Osteocyte (in vitro differentiated cells): ENCODE results near the gene SCGB1A1. TPM values are rescaled to one million over a fixed set of nuclear protein-coding genes. Genes with fewer than 3 reads are reported as not detected.

Experiments
- DNase-seq: peaks from one replicate; pipeline ENCODE4 v3.0.0; 2021; ENCODE audit warnings: mixed read lengths; ENCODE audit not compliant: unreplicated experiment; ENCODE audit errors: extremely low spot score
- H3K27ac Mint-ChIP-seq: one replicate; pipeline ENCODE4 v1.8.0; 2021; ENCODE audit warnings: mild to moderate bottlenecking, mixed read lengths; ENCODE audit not compliant: unreplicated experiment
- H3K27me3 Mint-ChIP-seq: one replicate; pipeline ENCODE4 v1.8.0; 2021; ENCODE audit warnings: mixed read lengths; ENCODE audit not compliant: unreplicated experiment
- H3K36me3 Mint-ChIP-seq: one replicate; pipeline ENCODE4 v1.8.0; 2021; ENCODE audit warnings: mixed read lengths; ENCODE audit not compliant: unreplicated experiment
- H3K4me1 Mint-ChIP-seq: one replicate; pipeline ENCODE4 v1.8.0; 2021; ENCODE audit warnings: mixed read lengths; ENCODE audit not compliant: unreplicated experiment
- H3K4me3 Mint-ChIP-seq: one replicate; pipeline ENCODE4 v1.8.0; 2021; ENCODE audit warnings: mild to moderate bottlenecking, moderate library complexity, mixed read lengths; ENCODE audit not compliant: unreplicated experiment
- H3K9me3 Mint-ChIP-seq: one replicate; pipeline ENCODE4 v1.8.0; 2021; ENCODE audit warnings: mixed read lengths; ENCODE audit not compliant: unreplicated experiment
- CTCF ChIP-seq: fragments of 200-600 bp; sonication (generic); IDR thresholded peaks from 2 replicates; pipeline ENCODE4 v1.5.0; 2021; ENCODE audit warnings: antibody characterized with exemption, mild to moderate bottlenecking, moderate library complexity
- total RNA-seq: library from RNA; stranded (reverse); gene quantifications from 2 replicates; pipeline ENCODE4 v1.2.1, GENCODE V29; 2021

The SCGB1A1 gene
- total RNA-seq, 1 donor from 2014 or later = not detected

- no peak overlapping the region for H3K4me3 Mint-ChIP-seq
- peaks cover 20% of the 10 kb centered on the region for H3K4me1 Mint-ChIP-seq
- H3K27ac Mint-ChIP-seq = peak overlapping the region; percentile 45
- H3K9me3 Mint-ChIP-seq = no peaks in the 10 kb centered on the region
- DNase-seq = no peak
- TF ChIP-seq CTCF = no peak
- no peaks in the 10 kb centered on the region for H3K36me3 Mint-ChIP-seq
- no peaks in the 10 kb centered on the region for H3K27me3 Mint-ChIP-seq
Measured at GRCh38 chr11:62461740-62462507, 43.1 kb downstream of the SCGB1A1 start.

GRCh38 chr11:62462508-62462892 lies 43.7 kb downstream of the SCGB1A1 start:
- no peak for TF ChIP-seq CTCF
- Mint-ChIP-seq H3K27me3 (no peaks in the 10 kb centered on the region), H3K4me3 (no peak overlapping the region)

GRCh38 chr11:62463121-62463542 lies 44.3 kb downstream of the SCGB1A1 start:
- Mint-ChIP-seq H3K4me1 (peaks cover 20% of the 10 kb centered on the region), H3K27me3 (no peaks in the 10 kb centered on the region), H3K9me3 (no peaks in the 10 kb centered on the region), H3K4me3 (no peak overlapping the region), H3K36me3 (no peaks in the 10 kb centered on the region), H3K27ac (no peak overlapping the region)
- DNase-seq = no peak
- TF ChIP-seq CTCF = no peak

More at GRCh38 chr11:62462508-62462892, 43.7 kb downstream of the SCGB1A1 start:
- Mint-ChIP-seq H3K9me3 (no peaks in the 10 kb centered on the region), H3K4me1 (peaks cover 20% of the 10 kb centered on the region), H3K27ac (no peak overlapping the region), H3K36me3 (no peaks in the 10 kb centered on the region)
- no peak for DNase-seq

- Mint-ChIP-seq H3K36me3 (no peaks in the 10 kb centered on the region), H3K27ac (no peak overlapping the region)
- DNase-seq = no peak
Measured at GRCh38 chr11:62464655-62465054, 45.8 kb downstream of the SCGB1A1 start.

More at GRCh38 chr11:62464655-62465054, 45.8 kb downstream of the SCGB1A1 start:
- Mint-ChIP-seq H3K4me1 (peaks cover 20% of the 10 kb centered on the region), H3K9me3 (no peaks in the 10 kb centered on the region), H3K27me3 (no peaks in the 10 kb centered on the region), H3K4me3 (no peak overlapping the region)
- TF ChIP-seq CTCF = no peak
